NCI-H146 treated with DMSO at 0.1 percent for 48 hours (cell line): ENCODE measurements around the gene PITPNM1.
"Not testable (repeated sequence)": the region's sequence is repeated elsewhere in the genome, so short reads cannot be mapped to it uniquely, and the experiment has no call there.

ENCODE experiments used
- DNase-seq: peaks from one replicate; lab custom pipeline; 2025; ENCODE audit not compliant: unreplicated experiment; lab: John Stamatoyannopoulos, UW

The PITPNM1 gene

GRCh38 chr11:67491276-67492068 lies 13.7 kb downstream of the PITPNM1 start:
- DNase-seq, result no peak

GRCh38 chr11:67490727-67491065 lies 14.5 kb downstream of the PITPNM1 start:
- no peak for DNase-seq

- DNase-seq, result no peak
These were observed 15.1 kb downstream of the PITPNM1 start for GRCh38 chr11:67489885-67490726.

GRCh38 chr11:67489203-67489884 lies 15.8 kb downstream of the PITPNM1 start:
- DNase-seq, result no peak

- DNase-seq, result no peak
These were observed 18.5 kb downstream of the PITPNM1 start for GRCh38 chr11:67486481-67487195.

GRCh38 chr11:67485873-67486361 lies 19.2 kb downstream of the PITPNM1 start:
- not testable (repeated sequence) for DNase-seq

- DNase-seq, result no peak
These were observed 20.3 kb downstream of the PITPNM1 start for GRCh38 chr11:67484847-67485311.

- DNase-seq, result no peak
These were observed 21.1 kb downstream of the PITPNM1 start for GRCh38 chr11:67483831-67484665.

- peak; percentile 99 for DNase-seq
These were observed 22.1 kb downstream of the PITPNM1 start, which contains the start of gene AIP for GRCh38 chr11:67482827-67483798. Gene AIP, plus strand, starts transcription at chr11:67483026. Its CDS starts 133 bp downstream, at chr11:67483159.

- no peak for DNase-seq
These were observed 22.8 kb downstream of the PITPNM1 start for GRCh38 chr11:67482275-67482826.

- DNase-seq, result not testable (repeated sequence)
These were observed 27.7 kb downstream of the PITPNM1 start for GRCh38 chr11:67477344-67478050.

- not testable (repeated sequence) for DNase-seq
These were observed 28.5 kb downstream of the PITPNM1 start for GRCh38 chr11:67476692-67477091.

GRCh38 chr11:67472882-67473281 lies 32.3 kb downstream of the PITPNM1 start:
- DNase-seq, result no peak

- no peak for DNase-seq
These were observed 34.7 kb downstream of the PITPNM1 start for GRCh38 chr11:67470337-67471002.

- no peak for DNase-seq
These were observed 35.7 kb downstream of the PITPNM1 start for GRCh38 chr11:67469508-67469811.

- DNase-seq, result peak; percentile 83
These were observed 36.2 kb downstream of the PITPNM1 start, which contains the start of gene TMEM134 for GRCh38 chr11:67468759-67469507. Gene TMEM134, minus strand, starts transcription at chr11:67469251. Its CDS starts 59 bp downstream, at chr11:67469192.

GRCh38 chr11:67468456-67468758 lies 36.8 kb downstream of the PITPNM1 start:
- no peak for DNase-seq
